Measurements from ENCODE around the gene KRTAP5-9.
"Not testable (repeated sequence)": the region's sequence is repeated elsewhere in the genome, so short reads cannot be mapped to it uniquely, and the experiment has no call there.

KRTAP5-9 gene

DNA sequence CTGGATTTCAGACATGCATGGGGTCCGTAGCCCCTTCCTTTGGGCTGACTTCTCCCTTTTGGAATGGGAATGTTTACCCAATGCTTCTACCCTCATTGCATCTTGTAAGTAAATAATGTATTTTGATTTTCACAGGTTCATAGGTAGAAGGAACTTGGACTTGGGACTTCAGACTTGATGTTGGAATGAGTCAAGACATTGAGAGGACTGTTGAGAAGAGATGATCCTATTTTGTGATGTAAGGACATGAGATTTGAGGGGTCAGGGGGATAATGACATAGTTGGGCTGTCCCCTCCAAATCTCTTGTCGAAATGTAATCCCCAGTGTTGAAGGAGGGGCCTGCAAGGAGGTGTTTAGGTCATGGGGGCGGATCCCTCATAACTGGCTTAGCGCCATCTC, 16.2 kb downstream of the KRTAP5-9 start:
- no peaks in the 10 kb centered on the region for H3K79me2 ChIP-seq (ENCODE audit: control insufficient read depth, insufficient read depth, low read length, unreplicated experiment)
- no peak overlapping the region for H3K4me3 ChIP-seq (ENCODE audit: low read depth, low read length)
- H3K36me3 ChIP-seq (ENCODE audit: insufficient read depth, low read length) = no peaks in the 10 kb centered on the region
- no peak overlapping the region for H3K27ac ChIP-seq (ENCODE audit: low read depth, low read length)
- H3K4me1 ChIP-seq (ENCODE audit: control insufficient read depth, insufficient read depth, low read length, unreplicated experiment) = no peaks in the 10 kb centered on the region
- H3K27me3 ChIP-seq (ENCODE audit: insufficient read depth, low read length) = peaks cover 61% of the 10 kb centered on the region
- H2AFZ ChIP-seq (ENCODE audit: low read length, unreplicated experiment) = no peak overlapping the region

DNA sequence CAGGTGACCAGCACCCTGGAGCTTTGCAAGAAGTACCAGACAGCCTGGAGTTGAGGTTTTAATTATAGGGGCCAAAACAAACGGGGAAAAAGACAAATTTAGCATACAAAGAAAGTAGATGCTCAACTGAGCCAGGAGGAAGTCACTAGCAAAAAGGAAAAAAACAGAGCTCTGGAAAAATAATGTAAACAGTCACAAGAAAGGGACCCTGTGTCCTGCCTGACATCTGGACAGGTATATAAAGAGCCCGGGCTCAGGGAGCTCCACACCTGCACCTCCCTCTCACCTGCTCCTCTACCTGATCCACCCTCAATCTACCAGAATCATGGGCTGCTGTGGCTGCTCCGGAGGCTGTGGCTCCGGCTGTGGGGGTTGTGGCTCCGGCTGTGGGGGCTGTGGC, 17.0 kb downstream of the KRTAP5-9 start, which contains the start of gene KRTAP5-10:
Gene KRTAP5-10 (plus strand): TSS at position 301 of the 400 bp plus-strand sequence. CDS start 25 bp downstream, at position 326.
- no peaks in the 10 kb centered on the region for H3K4me1 ChIP-seq (ENCODE audit: control insufficient read depth, insufficient read depth, low read length, unreplicated experiment)
- H3K79me2 ChIP-seq (ENCODE audit: control insufficient read depth, insufficient read depth, low read length, unreplicated experiment) = no peaks in the 10 kb centered on the region
- peaks cover 59% of the 10 kb centered on the region for H3K27me3 ChIP-seq (ENCODE audit: insufficient read depth, low read length)
- H3K27ac ChIP-seq (ENCODE audit: low read depth, low read length) = no peak within 1 kb of the TSS
- H2AFZ ChIP-seq (ENCODE audit: low read length, unreplicated experiment) = no peak within 1 kb of the TSS
- no peak within 1 kb of the TSS for H3K4me3 ChIP-seq (ENCODE audit: low read depth, low read length)
- H3K36me3 ChIP-seq (ENCODE audit: insufficient read depth, low read length) = no peaks in the 10 kb centered on the region

DNA sequence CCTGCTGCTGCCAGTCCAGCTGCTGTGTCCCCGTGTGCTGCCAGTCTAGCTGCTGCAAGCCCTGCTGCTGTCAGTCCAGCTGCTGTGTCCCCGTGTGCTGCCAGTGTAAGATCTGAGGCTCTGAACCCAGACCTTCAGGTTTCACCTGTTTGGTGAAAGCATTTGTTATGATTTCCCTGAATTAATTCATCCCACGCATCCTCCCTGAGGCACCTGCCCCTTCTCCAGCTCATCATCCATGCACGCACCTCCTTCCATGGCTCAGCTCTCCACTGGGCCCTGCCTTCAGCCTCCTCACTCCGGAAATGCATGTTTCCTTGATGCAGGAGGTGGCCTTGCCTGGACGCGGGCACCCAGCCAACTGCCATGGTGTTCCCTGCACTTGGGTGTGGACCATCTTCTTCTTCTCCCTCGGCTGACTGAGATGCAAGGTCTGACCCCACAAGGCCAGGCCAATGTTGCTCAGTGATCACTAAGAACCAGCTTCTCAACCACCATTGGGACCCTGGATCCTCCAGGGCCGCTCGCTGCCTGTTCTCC, 17.9 kb downstream of the KRTAP5-9 start:
- Histone ChIP-seq H3K4me1 (ENCODE audit: control insufficient read depth, insufficient read depth, low read length, unreplicated experiment) (no peaks in the 10 kb centered on the region), H3K27me3 (ENCODE audit: insufficient read depth, low read length) (peaks cover 59% of the 10 kb centered on the region), H3K27ac (ENCODE audit: low read depth, low read length) (no peak overlapping the region), H2AFZ (ENCODE audit: low read length, unreplicated experiment) (no peak overlapping the region), H3K79me2 (ENCODE audit: control insufficient read depth, insufficient read depth, low read length, unreplicated experiment) (no peaks in the 10 kb centered on the region), H3K36me3 (ENCODE audit: insufficient read depth, low read length) (no peaks in the 10 kb centered on the region), H3K4me3 (ENCODE audit: low read depth, low read length) (no peak overlapping the region)

DNA sequence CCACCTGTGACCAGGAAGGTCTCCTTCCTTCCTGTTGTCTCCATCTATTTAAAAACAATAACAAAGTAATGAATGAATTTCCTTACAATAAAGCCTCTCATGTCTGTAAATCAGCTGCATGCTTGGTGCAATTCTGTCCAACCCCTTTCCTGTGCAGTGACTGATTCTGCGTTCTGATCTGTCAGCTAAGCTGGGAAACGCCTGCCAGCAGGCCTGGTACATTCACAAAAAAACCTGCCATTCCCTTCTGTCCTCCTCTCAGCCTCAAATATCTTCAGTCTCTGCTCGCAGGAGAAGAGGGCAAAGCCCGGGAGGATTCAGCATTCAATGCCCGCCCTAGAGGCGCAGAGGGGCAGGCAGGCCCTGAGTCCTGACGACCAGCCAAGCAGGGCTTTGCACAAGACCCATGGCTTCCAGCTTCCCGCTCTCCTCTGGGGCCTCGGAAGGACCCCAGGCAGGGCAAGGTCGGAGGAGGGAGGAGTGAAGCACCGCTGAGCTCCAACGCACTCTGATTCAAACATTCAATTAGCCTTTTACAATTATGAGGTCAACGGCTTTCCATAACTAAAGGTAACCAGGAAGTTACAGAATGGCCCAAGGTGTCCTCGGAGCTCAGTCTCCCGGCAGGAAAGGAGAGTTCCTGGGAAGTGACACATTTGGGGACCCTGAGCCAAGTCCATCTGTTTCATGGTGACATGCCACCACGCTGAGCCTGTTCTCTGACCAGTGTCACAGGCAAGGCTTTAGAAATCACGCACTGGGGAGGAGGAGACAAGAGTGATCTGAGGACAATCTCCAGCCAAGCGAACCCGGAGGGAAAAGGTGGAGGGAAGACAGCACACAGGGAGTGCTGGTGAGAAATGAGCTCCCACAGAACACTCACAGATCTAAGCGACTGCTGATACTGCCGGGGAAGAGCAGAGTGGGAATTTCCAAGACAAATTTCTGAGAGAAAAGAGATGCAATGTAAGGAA, 18.7 kb downstream of the KRTAP5-9 start:
- not testable (repeated sequence) for H2AFZ ChIP-seq (ENCODE audit: low read length, unreplicated experiment); H3K79me2 ChIP-seq (ENCODE audit: control insufficient read depth, insufficient read depth, low read length, unreplicated experiment)

DNA sequence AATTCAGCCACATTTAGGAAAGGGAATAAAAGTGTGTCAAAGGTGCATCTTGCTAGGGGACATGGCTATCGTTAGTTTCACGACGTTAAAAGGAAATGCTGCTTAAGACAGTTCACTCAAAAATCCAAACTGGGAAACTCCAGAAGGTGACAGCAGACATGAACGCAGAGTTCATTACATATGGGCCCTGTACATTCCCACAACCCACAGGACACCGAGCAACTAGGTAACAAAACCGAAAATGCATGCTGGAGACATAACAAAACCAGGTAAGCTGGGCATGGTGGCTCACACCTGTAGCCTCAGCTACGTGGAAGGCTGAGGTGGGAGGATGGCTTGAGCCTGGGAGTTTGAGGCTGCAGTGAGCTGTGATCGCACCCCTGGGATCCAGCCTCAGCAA, 19.4 kb downstream of the KRTAP5-9 start:
- H3K4me1 ChIP-seq (ENCODE audit: control insufficient read depth, insufficient read depth, low read length, unreplicated experiment); H3K27ac ChIP-seq (ENCODE audit: low read depth, low read length); H3K79me2 ChIP-seq (ENCODE audit: control insufficient read depth, insufficient read depth, low read length, unreplicated experiment); H2AFZ ChIP-seq (ENCODE audit: low read length, unreplicated experiment); H3K4me3 ChIP-seq (ENCODE audit: low read depth, low read length); H3K36me3 ChIP-seq (ENCODE audit: insufficient read depth, low read length): not testable (repeated sequence)
- H3K27me3 ChIP-seq (ENCODE audit: insufficient read depth, low read length) = peaks cover 46% of the 10 kb centered on the region

More for the DNA sequence above, 18.7 kb downstream of the KRTAP5-9 start:
- H3K4me1 ChIP-seq (ENCODE audit: control insufficient read depth, insufficient read depth, low read length, unreplicated experiment); H3K36me3 ChIP-seq (ENCODE audit: insufficient read depth, low read length); H3K4me3 ChIP-seq (ENCODE audit: low read depth, low read length); H3K27ac ChIP-seq (ENCODE audit: low read depth, low read length): not testable (repeated sequence)
- peaks cover 52% of the 10 kb centered on the region for H3K27me3 ChIP-seq (ENCODE audit: insufficient read depth, low read length)

DNA sequence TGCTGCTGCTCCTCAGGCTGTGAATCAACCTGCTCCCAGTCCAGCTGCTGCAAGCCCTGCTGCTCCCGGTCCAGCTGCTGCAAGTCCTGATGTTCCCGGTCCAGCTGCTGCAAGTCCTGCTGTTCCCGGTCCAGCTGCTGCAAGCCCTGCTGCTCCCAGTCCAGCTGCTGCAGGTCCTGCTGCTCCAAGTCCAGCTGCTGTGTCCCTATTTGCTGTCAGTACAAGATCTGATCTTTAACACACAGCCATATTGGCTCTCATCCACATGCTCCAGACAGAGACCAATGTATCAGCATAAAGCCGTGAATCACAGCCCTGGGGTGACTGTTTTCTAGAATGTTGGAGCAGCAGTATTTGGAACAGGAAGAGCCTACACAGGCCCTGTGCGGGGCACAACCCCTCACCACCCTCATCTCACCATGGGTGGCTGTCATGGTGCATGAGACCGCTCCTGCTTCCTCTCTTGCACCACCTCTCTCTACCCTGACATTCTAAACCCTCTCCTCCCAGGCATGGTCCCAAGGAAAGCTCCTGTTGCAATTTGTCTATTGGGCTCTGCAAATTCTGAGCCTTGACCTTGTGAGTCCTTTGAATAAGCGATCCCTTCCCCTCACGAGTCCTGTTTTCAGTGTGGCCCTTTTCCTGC, 20.6 kb downstream of the KRTAP5-9 start:
- H3K27ac ChIP-seq (ENCODE audit: low read depth, low read length) = no peak overlapping the region
- H3K4me1 ChIP-seq (ENCODE audit: control insufficient read depth, insufficient read depth, low read length, unreplicated experiment) = no peaks in the 10 kb centered on the region
- H3K36me3 ChIP-seq (ENCODE audit: insufficient read depth, low read length) = no peaks in the 10 kb centered on the region
- H3K79me2 ChIP-seq (ENCODE audit: control insufficient read depth, insufficient read depth, low read length, unreplicated experiment) = no peaks in the 10 kb centered on the region
- H3K4me3 ChIP-seq (ENCODE audit: low read depth, low read length) = no peak overlapping the region
- H3K27me3 ChIP-seq (ENCODE audit: insufficient read depth, low read length) = peaks cover 46% of the 10 kb centered on the region
- no peak overlapping the region for H2AFZ ChIP-seq (ENCODE audit: low read length, unreplicated experiment)

DNA sequence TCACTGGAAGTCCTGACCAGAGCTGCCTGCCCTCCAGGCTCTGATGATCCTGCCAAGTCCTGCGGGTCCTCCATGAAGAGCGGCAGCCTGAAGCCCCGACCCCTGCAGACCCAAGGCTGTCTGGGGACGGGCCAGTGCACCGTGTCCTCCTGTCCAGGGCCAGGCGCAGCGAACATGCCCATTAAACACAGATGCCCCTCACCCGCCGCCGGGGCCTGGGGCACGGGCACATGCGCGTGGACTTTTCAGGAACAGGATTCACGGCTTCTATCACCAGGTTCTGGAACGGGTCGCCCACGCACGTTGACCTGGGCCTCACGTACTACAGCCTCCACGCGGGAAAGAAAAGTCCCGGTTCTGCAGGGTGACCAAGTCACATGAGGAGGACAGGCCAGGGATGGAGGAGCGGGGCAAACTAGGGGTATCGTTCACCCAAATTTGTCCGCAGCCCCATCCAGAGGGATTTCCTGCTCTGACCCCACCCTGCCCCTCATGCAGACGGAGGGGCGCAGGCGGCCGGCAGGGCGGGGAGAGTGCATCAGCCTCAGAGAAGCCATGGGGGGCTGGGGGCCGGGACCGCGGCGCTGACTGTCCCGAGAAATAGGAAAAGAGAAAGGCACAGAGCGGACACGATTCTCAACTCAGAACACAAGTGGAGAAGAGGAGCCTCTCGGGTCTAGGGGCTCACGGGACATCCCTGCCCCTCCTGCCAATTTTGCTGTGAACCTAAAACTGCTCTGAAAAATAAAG, 23.1 kb downstream of the KRTAP5-9 start:
- H2AFZ ChIP-seq (ENCODE audit: low read length, unreplicated experiment); H3K4me1 ChIP-seq (ENCODE audit: control insufficient read depth, insufficient read depth, low read length, unreplicated experiment); H3K36me3 ChIP-seq (ENCODE audit: insufficient read depth, low read length); H3K4me3 ChIP-seq (ENCODE audit: low read depth, low read length); H3K27ac ChIP-seq (ENCODE audit: low read depth, low read length); H3K79me2 ChIP-seq (ENCODE audit: control insufficient read depth, insufficient read depth, low read length, unreplicated experiment): not testable (repeated sequence)
- H3K27me3 ChIP-seq (ENCODE audit: insufficient read depth, low read length) = peaks cover 62% of the 10 kb centered on the region

DNA sequence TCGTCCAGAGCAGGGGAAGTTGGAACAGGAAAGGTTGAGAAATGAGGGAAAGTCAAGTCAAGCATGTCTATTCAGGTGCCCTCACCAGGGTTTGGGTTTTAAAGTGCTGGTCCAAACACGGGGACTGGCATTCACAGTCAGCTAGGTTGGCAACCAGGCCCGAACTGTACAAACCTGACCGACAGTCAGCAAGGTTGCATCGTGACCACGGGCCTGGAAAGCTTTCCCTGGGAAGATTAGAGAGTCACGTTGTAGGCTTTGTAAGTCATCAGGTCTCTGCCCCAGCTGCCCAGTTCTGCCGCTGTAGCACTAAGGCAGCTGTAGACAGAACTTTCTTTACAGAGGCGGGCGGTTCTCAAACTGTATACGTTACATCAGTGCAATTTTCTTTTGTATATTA, 24.6 kb downstream of the KRTAP5-9 start:
- Histone ChIP-seq H3K27me3 (ENCODE audit: insufficient read depth, low read length) (peaks cover 57% of the 10 kb centered on the region), H3K4me3 (ENCODE audit: low read depth, low read length) (no peak overlapping the region), H3K27ac (ENCODE audit: low read depth, low read length) (no peak overlapping the region), H3K4me1 (ENCODE audit: control insufficient read depth, insufficient read depth, low read length, unreplicated experiment) (no peaks in the 10 kb centered on the region), H3K79me2 (ENCODE audit: control insufficient read depth, insufficient read depth, low read length, unreplicated experiment) (no peaks in the 10 kb centered on the region), H2AFZ (ENCODE audit: low read length, unreplicated experiment) (no peak overlapping the region), H3K36me3 (ENCODE audit: insufficient read depth, low read length) (no peaks in the 10 kb centered on the region)

DNA sequence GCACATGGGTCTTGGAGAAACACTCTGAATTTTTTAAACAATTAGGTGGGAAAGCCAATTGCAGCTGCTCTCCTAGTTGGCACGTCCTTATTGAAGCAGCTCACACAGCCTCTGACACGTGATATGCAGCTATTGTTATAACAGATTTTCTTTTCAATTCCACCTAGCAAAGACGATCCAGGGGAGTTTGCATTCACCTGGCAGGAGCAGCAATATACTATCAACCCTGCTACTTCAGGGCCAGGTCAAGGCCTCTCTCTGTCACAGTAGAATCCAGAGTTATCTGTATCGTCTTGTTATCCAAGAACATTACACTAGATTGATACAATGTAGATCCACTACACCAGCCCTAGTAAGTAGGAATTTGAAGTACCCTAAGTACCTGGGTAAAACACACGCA, 26.2 kb downstream of the KRTAP5-9 start:
- Histone ChIP-seq H3K4me3 (ENCODE audit: low read depth, low read length) (no peak overlapping the region), H3K36me3 (ENCODE audit: insufficient read depth, low read length) (no peaks in the 10 kb centered on the region), H3K79me2 (ENCODE audit: control insufficient read depth, insufficient read depth, low read length, unreplicated experiment) (no peaks in the 10 kb centered on the region), H3K4me1 (ENCODE audit: control insufficient read depth, insufficient read depth, low read length, unreplicated experiment) (no peaks in the 10 kb centered on the region), H2AFZ (ENCODE audit: low read length, unreplicated experiment) (no peak overlapping the region), H3K27ac (ENCODE audit: low read depth, low read length) (no peak overlapping the region), H3K27me3 (ENCODE audit: insufficient read depth, low read length) (peaks cover 44% of the 10 kb centered on the region)

DNA sequence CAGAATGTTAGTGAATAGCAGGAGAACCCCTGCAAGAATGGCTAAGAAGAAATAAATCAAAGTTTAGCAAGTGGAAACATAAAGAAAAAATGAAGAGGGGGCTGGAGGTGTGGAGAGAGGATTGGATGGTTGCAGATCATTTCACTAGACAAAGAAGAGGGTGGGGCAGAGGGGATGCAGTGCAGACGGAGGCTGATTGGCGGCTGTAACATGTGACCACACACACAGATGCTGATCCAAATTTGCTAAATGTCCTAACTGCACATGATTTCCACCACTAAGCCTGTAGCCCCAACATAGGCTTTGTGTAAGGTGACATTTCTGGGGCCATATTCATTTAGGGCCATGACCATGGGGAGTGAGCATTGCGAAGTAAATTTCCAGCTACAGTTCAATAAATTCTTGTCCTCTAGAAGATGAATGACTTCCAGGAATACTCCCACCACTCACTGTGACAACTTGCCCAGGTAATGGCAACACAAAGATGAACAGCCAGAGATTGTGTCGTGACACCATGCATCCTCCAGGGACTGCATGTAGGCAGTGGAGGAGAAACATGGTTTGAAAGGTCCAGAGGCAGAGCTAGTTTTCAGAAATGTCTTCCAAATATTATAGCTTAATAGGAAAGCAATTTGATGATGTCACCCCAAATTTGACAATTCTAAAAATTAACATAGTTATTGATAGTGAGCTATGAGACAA, 27.7 kb downstream of the KRTAP5-9 start:
- Histone ChIP-seq H3K36me3 (ENCODE audit: insufficient read depth, low read length) (no peaks in the 10 kb centered on the region), H2AFZ (ENCODE audit: low read length, unreplicated experiment) (no peak overlapping the region), H3K27me3 (ENCODE audit: insufficient read depth, low read length) (peaks cover 37% of the 10 kb centered on the region), H3K4me1 (ENCODE audit: control insufficient read depth, insufficient read depth, low read length, unreplicated experiment) (no peaks in the 10 kb centered on the region), H3K4me3 (ENCODE audit: low read depth, low read length) (no peak overlapping the region), H3K27ac (ENCODE audit: low read depth, low read length) (no peak overlapping the region), H3K79me2 (ENCODE audit: control insufficient read depth, insufficient read depth, low read length, unreplicated experiment) (no peaks in the 10 kb centered on the region)

Measured in ACC112 (cell line).